Mesothelial cell of epicardium (in vitro differentiated cells): ENCODE data around the gene CREB3. TPM values are rescaled to one million over a fixed set of nuclear protein-coding genes. Genes with fewer than 3 reads are reported as not detected.

Source experiments
- DNase-seq, 2 experiments: peaks; one replicate each; pipeline ENCODE4 v3.0.0; 2021; ENCODE audit warnings: low spot score in 2 of 2; ENCODE audit not compliant: unreplicated experiment in 2 of 2
- H3K27ac Mint-ChIP-seq: 2 replicates; pipeline ENCODE4 v1.8.0; 2021; ENCODE audit warnings: mixed read lengths
- H3K27me3 Mint-ChIP-seq: 2 replicates; pipeline ENCODE4 v1.8.0; 2021; ENCODE audit warnings: low read depth, mixed read lengths
- H3K36me3 Mint-ChIP-seq: 2 replicates; pipeline ENCODE4 v1.8.0; 2021; ENCODE audit warnings: mixed read lengths
- H3K4me1 Mint-ChIP-seq: 2 replicates; pipeline ENCODE4 v1.8.0; 2021; ENCODE audit warnings: mixed read lengths
- H3K4me3 Mint-ChIP-seq: 2 replicates; pipeline ENCODE4 v1.8.0; 2021; ENCODE audit warnings: mild to moderate bottlenecking, moderate library complexity, mixed read lengths
- H3K9me3 Mint-ChIP-seq: 2 replicates; pipeline ENCODE4 v1.8.0; 2021; ENCODE audit warnings: mixed read lengths
- total RNA-seq: library from RNA; stranded (reverse); gene quantifications from 3 replicates; pipeline ENCODE4 v1.2.1, GENCODE V29; 2021
- TF ChIP-seq, protein P1 (sequence below): fragments of 200-600 bp; sonication (generic); IDR thresholded peaks from one replicate; pipeline ENCODE4 v1.5.0; 2021; ENCODE audit warnings: antibody characterized with exemption; ENCODE audit not compliant: unreplicated experiment

CREB3 gene
- total RNA-seq, 1 donor from 2014 or later, result 29.1 TPM

DNA sequence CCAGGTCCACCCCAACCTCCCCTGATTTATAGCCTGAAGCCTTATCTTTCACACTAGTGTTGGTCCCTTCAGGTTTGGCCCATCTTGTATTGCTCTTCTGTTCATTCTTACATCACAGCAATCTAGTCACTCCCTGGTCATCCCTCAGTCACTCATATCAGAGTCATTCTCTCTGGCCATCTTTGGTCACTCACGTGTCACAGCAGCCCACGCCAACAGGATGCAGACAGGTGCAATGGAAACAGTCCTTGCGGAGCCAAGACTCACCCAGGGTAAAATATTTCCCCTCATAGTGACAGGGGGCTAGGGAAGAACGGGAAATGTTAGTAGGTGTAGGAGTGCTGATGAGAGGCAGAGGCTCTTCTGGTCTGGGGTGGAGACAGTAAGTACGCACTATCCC, 21.0 kb downstream of the CREB3 start:
- DNase-seq, result no peak
- Mint-ChIP-seq H3K9me3 (no peaks in the 10 kb centered on the region), H3K4me1 (peaks cover 21% of the 10 kb centered on the region), H3K27me3 (no peaks in the 10 kb centered on the region), H3K27ac (no peak overlapping the region), H3K36me3 (peaks cover 20% of the 10 kb centered on the region), H3K4me3 (no peak overlapping the region)
- TF ChIP-seq, protein P1, sequence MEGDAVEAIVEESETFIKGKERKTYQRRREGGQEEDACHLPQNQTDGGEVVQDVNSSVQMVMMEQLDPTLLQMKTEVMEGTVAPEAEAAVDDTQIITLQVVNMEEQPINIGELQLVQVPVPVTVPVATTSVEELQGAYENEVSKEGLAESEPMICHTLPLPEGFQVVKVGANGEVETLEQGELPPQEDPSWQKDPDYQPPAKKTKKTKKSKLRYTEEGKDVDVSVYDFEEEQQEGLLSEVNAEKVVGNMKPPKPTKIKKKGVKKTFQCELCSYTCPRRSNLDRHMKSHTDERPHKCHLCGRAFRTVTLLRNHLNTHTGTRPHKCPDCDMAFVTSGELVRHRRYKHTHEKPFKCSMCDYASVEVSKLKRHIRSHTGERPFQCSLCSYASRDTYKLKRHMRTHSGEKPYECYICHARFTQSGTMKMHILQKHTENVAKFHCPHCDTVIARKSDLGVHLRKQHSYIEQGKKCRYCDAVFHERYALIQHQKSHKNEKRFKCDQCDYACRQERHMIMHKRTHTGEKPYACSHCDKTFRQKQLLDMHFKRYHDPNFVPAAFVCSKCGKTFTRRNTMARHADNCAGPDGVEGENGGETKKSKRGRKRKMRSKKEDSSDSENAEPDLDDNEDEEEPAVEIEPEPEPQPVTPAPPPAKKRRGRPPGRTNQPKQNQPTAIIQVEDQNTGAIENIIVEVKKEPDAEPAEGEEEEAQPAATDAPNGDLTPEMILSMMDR, result no peak

DNA sequence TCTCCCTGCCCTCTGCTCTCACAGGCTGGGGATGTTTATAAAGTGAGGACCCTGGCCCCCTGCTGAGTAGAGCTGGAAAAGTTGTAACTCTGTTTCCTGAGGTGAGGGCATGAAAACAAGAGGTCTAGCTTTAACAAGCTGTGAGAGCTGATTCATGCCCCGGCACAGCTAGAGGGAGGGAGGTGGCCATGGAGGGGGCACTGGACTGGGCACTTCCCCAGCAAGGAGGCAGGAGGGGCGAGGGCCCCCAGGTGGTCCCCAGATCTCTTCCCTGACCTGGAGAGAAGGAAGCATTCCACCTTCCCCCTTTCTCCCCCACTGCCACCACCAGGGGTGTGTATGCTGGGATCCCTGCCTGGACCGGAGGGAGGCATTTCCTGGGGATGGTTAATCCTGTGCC, 21.8 kb downstream of the CREB3 start, which contains the start of gene MSMP:
Gene MSMP, minus strand, starts transcription at position 13 of the 400 bp plus-strand sequence. CDS start 147 bp downstream, outside the sequence.
- H3K36me3 Mint-ChIP-seq, result peaks cover 20% of the 10 kb centered on the region
- no peak within 1 kb of the TSS for H3K4me3 Mint-ChIP-seq
- no peak within 1 kb of the TSS for H3K27ac Mint-ChIP-seq
- DNase-seq, result no peak
- TF ChIP-seq, protein P1, result no peak
- H3K4me1 Mint-ChIP-seq, result peaks cover 27% of the 10 kb centered on the region
- H3K27me3 Mint-ChIP-seq, result no peaks in the 10 kb centered on the region
- no peaks in the 10 kb centered on the region for H3K9me3 Mint-ChIP-seq

DNA sequence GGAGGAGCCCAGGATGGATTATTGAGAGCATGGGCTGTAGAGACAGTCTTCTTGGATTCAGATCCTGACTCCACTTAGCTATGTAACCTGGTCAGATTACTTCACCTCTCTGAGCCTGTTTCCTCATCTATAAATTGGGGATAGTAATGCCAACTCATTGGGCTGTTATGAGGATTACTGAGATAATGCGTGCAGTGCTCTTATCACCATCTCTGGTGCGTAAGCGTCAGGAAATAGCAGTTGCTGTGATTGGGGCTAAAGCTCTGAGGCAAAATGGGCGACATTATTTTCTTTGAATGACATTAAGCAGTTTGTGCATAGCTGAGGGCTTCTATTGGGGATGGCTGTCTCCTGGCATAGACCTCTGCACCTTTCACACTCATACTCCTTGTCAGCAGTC, 22.6 kb downstream of the CREB3 start:
- Mint-ChIP-seq H3K36me3 (peaks cover 20% of the 10 kb centered on the region), H3K4me3 (no peak overlapping the region), H3K27me3 (no peaks in the 10 kb centered on the region), H3K4me1 (peaks cover 24% of the 10 kb centered on the region), H3K9me3 (no peaks in the 10 kb centered on the region), H3K27ac (no peak overlapping the region)
- no peak for DNase-seq
- TF ChIP-seq, protein P1, result no peak

DNA sequence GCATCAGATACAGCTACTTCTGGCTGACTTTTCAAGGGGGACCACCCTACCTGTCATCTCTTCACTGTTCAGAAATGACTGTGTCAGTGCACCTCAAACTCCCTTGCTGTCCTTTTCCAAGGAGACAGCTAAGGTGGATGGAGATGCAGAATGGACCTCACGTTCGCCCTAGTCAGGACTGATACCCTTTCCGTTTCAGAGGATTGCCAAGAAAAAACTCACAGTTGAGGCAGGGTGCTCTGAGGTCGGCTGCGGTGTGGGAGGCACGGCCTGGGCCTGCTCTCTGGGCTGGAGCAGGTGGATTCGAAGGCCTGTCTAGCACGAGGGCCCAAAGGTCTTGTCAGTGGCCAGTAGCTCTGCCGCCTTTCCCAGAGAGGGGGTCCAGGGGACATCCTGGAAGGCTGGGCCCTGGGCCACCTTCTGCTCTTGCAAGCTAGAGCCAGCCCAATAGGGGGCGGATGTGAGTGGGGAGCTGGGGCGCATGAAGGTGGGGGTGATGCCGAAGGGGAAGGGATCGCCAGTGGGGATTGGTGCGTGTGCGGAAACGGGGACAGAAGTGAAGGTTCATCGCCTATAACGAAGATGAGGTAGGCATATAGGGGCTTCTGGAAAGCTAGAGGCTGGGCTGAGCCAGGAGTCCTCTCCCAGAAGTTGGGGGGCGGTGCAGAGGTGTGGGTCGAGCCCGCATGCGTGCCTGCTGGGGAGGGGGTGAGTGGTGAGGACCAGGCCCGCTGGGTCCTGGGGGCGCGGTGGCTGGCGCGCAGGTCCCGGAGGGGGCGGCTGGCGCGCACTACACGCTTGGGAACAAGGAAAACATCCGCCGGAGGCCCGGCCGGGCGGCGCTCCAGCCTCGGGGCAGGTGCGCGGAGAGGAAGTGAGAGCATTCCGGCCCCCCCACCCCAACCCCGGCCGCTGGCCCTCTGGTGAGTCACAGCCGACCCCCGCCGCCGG, 24.1 kb downstream of the CREB3 start:
- TF ChIP-seq, protein P1, result peak; percentile 40
- DNase-seq, result peak in 1 of 2 experiments; percentile 63
- Mint-ChIP-seq H3K27me3 (no peaks in the 10 kb centered on the region), H3K4me3 (peak overlapping the region; percentile 93), H3K27ac (peak overlapping the region; percentile 96), H3K9me3 (no peaks in the 10 kb centered on the region), H3K4me1 (peaks cover 27% of the 10 kb centered on the region), H3K36me3 (peaks cover 15% of the 10 kb centered on the region)

DNA sequence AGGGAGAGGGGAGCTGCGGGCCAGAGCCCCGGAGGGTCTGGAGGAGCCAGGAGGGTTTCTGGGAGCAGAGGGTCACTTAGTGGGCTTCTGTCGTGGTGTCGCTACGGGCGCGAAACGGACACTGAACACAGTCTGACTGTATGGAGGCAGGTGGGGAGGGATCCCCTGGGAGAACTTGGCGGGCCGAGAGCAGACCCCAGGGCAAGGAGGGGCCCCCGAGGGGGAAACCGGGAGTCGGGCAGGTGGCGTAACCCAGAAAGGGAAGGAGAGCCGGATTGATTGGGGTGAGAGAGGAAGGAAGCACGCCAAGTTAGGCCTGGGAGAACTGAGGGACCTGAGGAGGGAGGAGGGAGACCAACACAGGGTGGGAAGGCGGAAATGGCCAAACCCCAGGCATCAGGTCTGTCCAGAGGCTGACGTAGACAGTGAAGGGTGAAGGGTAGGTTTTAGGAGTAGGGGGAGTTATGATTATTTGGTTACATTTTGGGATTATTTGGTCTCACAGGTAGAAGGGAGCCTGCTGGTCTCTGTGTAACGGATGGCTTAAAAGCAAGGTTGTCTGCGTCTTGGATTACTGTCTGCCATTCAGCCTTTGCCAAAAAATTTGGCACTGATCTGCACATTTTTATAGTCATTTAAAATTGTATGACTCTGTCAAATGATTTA, 24.9 kb downstream of the CREB3 start:
- Mint-ChIP-seq H3K9me3 (no peaks in the 10 kb centered on the region), H3K4me3 (peak overlapping the region; percentile 93), H3K36me3 (peaks cover 10% of the 10 kb centered on the region), H3K4me1 (peaks cover 27% of the 10 kb centered on the region), H3K27me3 (no peaks in the 10 kb centered on the region), H3K27ac (peak overlapping the region; percentile 93)
- no peak for DNase-seq
- TF ChIP-seq, protein P1, result no peak
